WTC11 (cell line): ENCODE data around the gene SAP30L. TPM values are rescaled to one million over a fixed set of nuclear protein-coding genes. Genes with fewer than 3 reads are reported as not detected.

Experiments
- ATAC-seq: fragments of 200-7000 bp; cut with Tn5 transposase; 2 replicates; pipeline ENCODE4 v1.10.0; 2021; ENCODE audit warnings: mild to moderate bottlenecking, moderate library complexity
- CTCF ChIA-PET: fragments of 300-600 bp; sonication (Branson Sonifier 250); formaldehyde crosslinking; loops from one replicate; lab custom pipeline; 2021; ENCODE audit warnings: antibody characterized with exemption; lab: Charles Lee
- POLR2A ChIA-PET: fragments of 350-600 bp; sonication (Branson Sonifier 250); formaldehyde crosslinking; loops from one replicate; lab custom pipeline; 2021; ENCODE audit warnings: antibody characterized with exemption; lab: Charles Lee
- DNase-seq: peaks from one replicate; pipeline ENCODE4 v3.0.0; 2021; ENCODE audit warnings: low spot score
- H3K27ac Mint-ChIP-seq: 2 replicates; pipeline ENCODE4 v1.8.0; 2021; ENCODE audit warnings: mixed read lengths
- H3K27me3 Mint-ChIP-seq: 2 replicates; pipeline ENCODE4 v1.8.0; 2021; ENCODE audit warnings: low read depth, mild to moderate bottlenecking, moderate library complexity, mixed read lengths
- H3K36me3 Mint-ChIP-seq: 2 replicates; pipeline ENCODE4 v1.8.0; 2021; ENCODE audit warnings: mixed read lengths
- H3K4me1 Mint-ChIP-seq: 2 replicates; pipeline ENCODE4 v1.8.0; 2022; ENCODE audit warnings: mixed read lengths
- H3K4me3 Mint-ChIP-seq: 2 replicates; pipeline ENCODE4 v1.8.0; 2021; ENCODE audit warnings: mild to moderate bottlenecking, moderate library complexity, mixed read lengths
- H3K9me3 Mint-ChIP-seq: 2 replicates; pipeline ENCODE4 v1.8.0; 2021; ENCODE audit warnings: mixed read lengths
- ESRRA ChIP-seq: sonication (generic); formaldehyde crosslinking; IDR thresholded peaks from 2 replicates; pipeline ENCODE4 v1.8.1; 2022; ENCODE audit warnings: mild to moderate bottlenecking, missing genetic modification reagents, borderline replicate concordance
- ETV6 ChIP-seq: sonication (generic); formaldehyde crosslinking; IDR thresholded peaks from 2 replicates; pipeline ENCODE4 v1.8.1; 2022; ENCODE audit warnings: mild to moderate bottlenecking, missing genetic modification reagents
- HMGA2 ChIP-seq: fragments of 250-450 bp; sonication (Bioruptor Pico); IDR thresholded peaks from 2 replicates; pipeline ENCODE4 v1.4.0; 2021; ENCODE audit warnings: mild to moderate bottlenecking, moderate library complexity
- NFYB ChIP-seq: sonication (generic); formaldehyde crosslinking; conservative IDR thresholded peaks from 2 replicates; pipeline ENCODE4 v1.8.0; 2022; ENCODE audit warnings: low read depth, missing genetic modification reagents
- OVOL2 ChIP-seq: fragments of 250-450 bp; sonication (Bioruptor Pico); IDR thresholded peaks from 2 replicates; pipeline ENCODE4 v1.9.0; 2021; ENCODE audit warnings: mild to moderate bottlenecking, borderline replicate concordance
- SMAD3 ChIP-seq: sonication (generic); formaldehyde crosslinking; IDR thresholded peaks from 2 replicates; pipeline ENCODE4 v1.8.0; 2022; ENCODE audit warnings: missing genetic modification reagents, mild to moderate bottlenecking, borderline replicate concordance
- SOX15 ChIP-seq: fragments of 250-450 bp; sonication (Bioruptor Pico); IDR thresholded peaks from 2 replicates; pipeline ENCODE4 v1.9.0; 2021; ENCODE audit warnings: mild to moderate bottlenecking
- ZBTB21 ChIP-seq: sonication (generic); formaldehyde crosslinking; IDR thresholded peaks from 2 replicates; pipeline ENCODE4 v1.8.1; 2023; ENCODE audit warnings: mild to moderate bottlenecking, missing genetic modification reagents, borderline replicate concordance
- ZNF121 ChIP-seq: sonication (generic); formaldehyde crosslinking; IDR thresholded peaks from 2 replicates; pipeline ENCODE4 v1.8.0; 2023; ENCODE audit warnings: missing genetic modification reagents
- ZNF317 ChIP-seq: sonication (generic); formaldehyde crosslinking; IDR thresholded peaks from 2 replicates; pipeline ENCODE4 v1.8.1; 2023; ENCODE audit warnings: low read depth, mild to moderate bottlenecking, moderate library complexity, missing genetic modification reagents, borderline replicate concordance
- total RNA-seq: library from RNA; stranded (reverse); gene quantifications from 3 replicates; pipeline ENCODE4 v1.2.3, GENCODE V29; 2021
- TF ChIP-seq, protein P1 (sequence below): sonication (generic); formaldehyde crosslinking; IDR thresholded peaks from 2 replicates; pipeline ENCODE4 v1.8.1; 2023; ENCODE audit warnings: mild to moderate bottlenecking, missing genetic modification reagents, borderline replicate concordance
- TF ChIP-seq, protein P2 (sequence below): fragments of 250-450 bp; sonication (Bioruptor Pico); IDR thresholded peaks from 2 replicates; pipeline ENCODE4 v1.9.0; 2021; ENCODE audit warnings: mild to moderate bottlenecking, borderline replicate concordance
- TF ChIP-seq, protein P3 (sequence below): sonication (generic); formaldehyde crosslinking; IDR thresholded peaks from 2 replicates; pipeline ENCODE4 v1.8.1; 2023; ENCODE audit warnings: mild to moderate bottlenecking, missing genetic modification reagents, moderate library complexity
- TF ChIP-seq, protein P4 (sequence below): sonication (generic); formaldehyde crosslinking; conservative IDR thresholded peaks from 2 replicates; pipeline ENCODE4 v1.8.1; 2022; ENCODE audit warnings: mild to moderate bottlenecking, missing genetic modification reagents

The SAP30L gene
- total RNA-seq, 1 experiment from 2014 or later: 33.5 TPM

DNA sequence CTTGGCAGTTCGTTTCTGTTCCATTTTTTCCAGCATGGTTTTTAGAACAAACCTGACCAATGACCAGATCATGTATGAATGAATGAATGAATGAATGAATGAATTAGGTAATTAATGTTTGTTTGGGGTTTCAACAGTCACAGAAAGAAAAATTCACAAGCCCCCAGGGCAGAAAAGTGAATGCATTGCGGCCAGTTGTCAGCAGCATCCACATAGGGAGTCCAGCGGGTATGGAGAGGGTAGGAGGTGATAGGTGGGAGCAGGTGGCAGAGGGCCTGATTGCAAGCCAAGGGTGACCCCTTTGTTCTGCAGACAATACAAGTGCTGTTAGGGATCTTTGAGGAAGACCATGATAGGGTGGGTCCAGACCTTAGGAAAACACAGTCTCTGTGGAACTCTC is 49.7 kb upstream of the SAP30L start:
- ATAC-seq (no peak), DNase-seq (no peak)
- TF ChIP-seq, protein P1, sequence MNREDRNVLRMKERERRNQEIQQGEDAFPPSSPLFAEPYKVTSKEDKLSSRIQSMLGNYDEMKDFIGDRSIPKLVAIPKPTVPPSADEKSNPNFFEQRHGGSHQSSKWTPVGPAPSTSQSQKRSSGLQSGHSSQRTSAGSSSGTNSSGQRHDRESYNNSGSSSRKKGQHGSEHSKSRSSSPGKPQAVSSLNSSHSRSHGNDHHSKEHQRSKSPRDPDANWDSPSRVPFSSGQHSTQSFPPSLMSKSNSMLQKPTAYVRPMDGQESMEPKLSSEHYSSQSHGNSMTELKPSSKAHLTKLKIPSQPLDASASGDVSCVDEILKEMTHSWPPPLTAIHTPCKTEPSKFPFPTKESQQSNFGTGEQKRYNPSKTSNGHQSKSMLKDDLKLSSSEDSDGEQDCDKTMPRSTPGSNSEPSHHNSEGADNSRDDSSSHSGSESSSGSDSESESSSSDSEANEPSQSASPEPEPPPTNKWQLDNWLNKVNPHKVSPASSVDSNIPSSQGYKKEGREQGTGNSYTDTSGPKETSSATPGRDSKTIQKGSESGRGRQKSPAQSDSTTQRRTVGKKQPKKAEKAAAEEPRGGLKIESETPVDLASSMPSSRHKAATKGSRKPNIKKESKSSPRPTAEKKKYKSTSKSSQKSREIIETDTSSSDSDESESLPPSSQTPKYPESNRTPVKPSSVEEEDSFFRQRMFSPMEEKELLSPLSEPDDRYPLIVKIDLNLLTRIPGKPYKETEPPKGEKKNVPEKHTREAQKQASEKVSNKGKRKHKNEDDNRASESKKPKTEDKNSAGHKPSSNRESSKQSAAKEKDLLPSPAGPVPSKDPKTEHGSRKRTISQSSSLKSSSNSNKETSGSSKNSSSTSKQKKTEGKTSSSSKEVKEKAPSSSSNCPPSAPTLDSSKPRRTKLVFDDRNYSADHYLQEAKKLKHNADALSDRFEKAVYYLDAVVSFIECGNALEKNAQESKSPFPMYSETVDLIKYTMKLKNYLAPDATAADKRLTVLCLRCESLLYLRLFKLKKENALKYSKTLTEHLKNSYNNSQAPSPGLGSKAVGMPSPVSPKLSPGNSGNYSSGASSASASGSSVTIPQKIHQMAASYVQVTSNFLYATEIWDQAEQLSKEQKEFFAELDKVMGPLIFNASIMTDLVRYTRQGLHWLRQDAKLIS (CRISPR knock-in tag): no peak
- TF ChIP-seq HMGA2 (CRISPR knock-in tag) (no peak), ESRRA (CRISPR knock-in tag) (no peak), ZBTB21 (CRISPR knock-in tag) (no peak), SMAD3 (CRISPR knock-in tag) (no peak)
- TF ChIP-seq, protein P2, sequence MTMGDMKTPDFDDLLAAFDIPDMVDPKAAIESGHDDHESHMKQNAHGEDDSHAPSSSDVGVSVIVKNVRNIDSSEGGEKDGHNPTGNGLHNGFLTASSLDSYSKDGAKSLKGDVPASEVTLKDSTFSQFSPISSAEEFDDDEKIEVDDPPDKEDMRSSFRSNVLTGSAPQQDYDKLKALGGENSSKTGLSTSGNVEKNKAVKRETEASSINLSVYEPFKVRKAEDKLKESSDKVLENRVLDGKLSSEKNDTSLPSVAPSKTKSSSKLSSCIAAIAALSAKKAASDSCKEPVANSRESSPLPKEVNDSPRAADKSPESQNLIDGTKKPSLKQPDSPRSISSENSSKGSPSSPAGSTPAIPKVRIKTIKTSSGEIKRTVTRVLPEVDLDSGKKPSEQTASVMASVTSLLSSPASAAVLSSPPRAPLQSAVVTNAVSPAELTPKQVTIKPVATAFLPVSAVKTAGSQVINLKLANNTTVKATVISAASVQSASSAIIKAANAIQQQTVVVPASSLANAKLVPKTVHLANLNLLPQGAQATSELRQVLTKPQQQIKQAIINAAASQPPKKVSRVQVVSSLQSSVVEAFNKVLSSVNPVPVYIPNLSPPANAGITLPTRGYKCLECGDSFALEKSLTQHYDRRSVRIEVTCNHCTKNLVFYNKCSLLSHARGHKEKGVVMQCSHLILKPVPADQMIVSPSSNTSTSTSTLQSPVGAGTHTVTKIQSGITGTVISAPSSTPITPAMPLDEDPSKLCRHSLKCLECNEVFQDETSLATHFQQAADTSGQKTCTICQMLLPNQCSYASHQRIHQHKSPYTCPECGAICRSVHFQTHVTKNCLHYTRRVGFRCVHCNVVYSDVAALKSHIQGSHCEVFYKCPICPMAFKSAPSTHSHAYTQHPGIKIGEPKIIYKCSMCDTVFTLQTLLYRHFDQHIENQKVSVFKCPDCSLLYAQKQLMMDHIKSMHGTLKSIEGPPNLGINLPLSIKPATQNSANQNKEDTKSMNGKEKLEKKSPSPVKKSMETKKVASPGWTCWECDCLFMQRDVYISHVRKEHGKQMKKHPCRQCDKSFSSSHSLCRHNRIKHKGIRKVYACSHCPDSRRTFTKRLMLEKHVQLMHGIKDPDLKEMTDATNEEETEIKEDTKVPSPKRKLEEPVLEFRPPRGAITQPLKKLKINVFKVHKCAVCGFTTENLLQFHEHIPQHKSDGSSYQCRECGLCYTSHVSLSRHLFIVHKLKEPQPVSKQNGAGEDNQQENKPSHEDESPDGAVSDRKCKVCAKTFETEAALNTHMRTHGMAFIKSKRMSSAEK (CRISPR knock-in tag): no peak
- H3K4me3 Mint-ChIP-seq: no peak overlapping the region
- POLR2A ChIA-PET: interaction anchor here (1.8 kb wide), 1 partner anchor 206 kb away, joined by 4 read pairs; the partner anchor contains the start of gene GALNT10
- H3K27me3 Mint-ChIP-seq: no peaks in the 10 kb centered on the region
- CTCF ChIA-PET: interaction anchor here (1.1 kb wide), 1 partner anchor 9 kb away, joined by 4 read pairs; no protein-coding TSS in a partner anchor
- H3K27ac Mint-ChIP-seq: no peak overlapping the region; the same call in 1 of the 2 replicates
- peaks cover 7% of the 10 kb centered on the region; the same call in 1 of the 2 replicates for H3K9me3 Mint-ChIP-seq
- H3K36me3 Mint-ChIP-seq: peaks cover 13% of the 10 kb centered on the region
- peaks cover 25% of the 10 kb centered on the region for H3K4me1 Mint-ChIP-seq

DNA sequence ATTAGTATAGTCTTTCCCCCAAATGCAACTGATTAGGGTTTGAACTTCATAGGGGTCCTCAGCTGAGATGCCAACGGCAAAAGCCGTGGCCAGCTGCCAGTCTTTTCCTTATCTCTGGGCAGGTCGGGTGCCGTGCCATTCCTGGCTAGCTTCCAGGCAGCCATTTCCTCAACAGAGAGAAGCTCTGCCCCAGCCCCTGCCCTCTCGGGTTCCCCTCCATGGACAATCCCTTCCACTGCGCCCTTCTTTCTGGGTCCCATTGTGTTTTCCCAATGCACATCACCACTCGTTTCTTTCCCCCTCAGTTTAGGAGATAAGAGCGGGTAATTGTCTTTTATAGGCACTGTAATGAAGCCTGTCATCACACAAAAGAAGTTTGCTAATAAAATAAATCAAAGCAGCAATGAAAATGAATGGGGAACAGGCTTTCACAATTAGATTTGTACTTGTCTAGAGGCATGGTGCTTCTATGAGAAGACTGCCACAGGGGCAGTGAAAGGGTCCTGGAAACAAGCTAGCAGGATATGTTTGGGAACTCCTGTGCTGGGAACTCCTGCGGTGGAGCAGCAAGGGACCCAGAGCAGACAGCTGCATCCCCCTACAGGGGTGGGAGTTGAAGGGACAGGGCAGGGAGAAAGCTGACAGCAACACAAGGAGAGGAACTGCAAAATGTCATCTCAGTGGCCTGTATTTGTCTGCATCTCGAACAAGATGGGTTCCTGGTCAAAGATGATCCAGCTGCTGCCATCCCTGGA is 48.0 kb upstream of the SAP30L start:
- Mint-ChIP-seq H3K4me1 (peaks cover 20% of the 10 kb centered on the region), H3K4me3 (no peak overlapping the region), H3K27me3 (no peaks in the 10 kb centered on the region), H3K27ac (peak overlapping the region; percentile 50; the same call in 1 of the 2 replicates), H3K9me3 (no peaks in the 10 kb centered on the region), H3K36me3 (peaks cover under 1% of the 10 kb centered on the region; the same call in 1 of the 2 replicates)
- DNase-seq (no peak), ATAC-seq (no peak)
- ChIA-PET POLR2A (no interaction called here), CTCF (interaction anchor here (1.1 to 1.2 kb wide), 2 partner anchors 70 to 325 kb away, joined by 4 read pairs; no protein-coding TSS in a partner anchor)
- TF ChIP-seq OVOL2 (CRISPR knock-in tag) (no peak), NFYB (no peak), ZNF121 (CRISPR knock-in tag) (no peak), HMGA2 (CRISPR knock-in tag) (no peak), ETV6 (CRISPR knock-in tag) (no peak), SOX15 (no peak), ZNF317 (CRISPR knock-in tag) (no peak)
- TF ChIP-seq, protein P3, sequence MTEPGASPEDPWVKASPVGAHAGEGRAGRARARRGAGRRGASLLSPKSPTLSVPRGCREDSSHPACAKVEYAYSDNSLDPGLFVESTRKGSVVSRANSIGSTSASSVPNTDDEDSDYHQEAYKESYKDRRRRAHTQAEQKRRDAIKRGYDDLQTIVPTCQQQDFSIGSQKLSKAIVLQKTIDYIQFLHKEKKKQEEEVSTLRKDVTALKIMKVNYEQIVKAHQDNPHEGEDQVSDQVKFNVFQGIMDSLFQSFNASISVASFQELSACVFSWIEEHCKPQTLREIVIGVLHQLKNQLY (CRISPR knock-in tag): no peak
- TF ChIP-seq, protein P4, sequence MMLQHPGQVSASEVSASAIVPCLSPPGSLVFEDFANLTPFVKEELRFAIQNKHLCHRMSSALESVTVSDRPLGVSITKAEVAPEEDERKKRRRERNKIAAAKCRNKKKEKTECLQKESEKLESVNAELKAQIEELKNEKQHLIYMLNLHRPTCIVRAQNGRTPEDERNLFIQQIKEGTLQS: no peak
